Thyroid gland (tissue), 4 donors: Measurements from ENCODE around the gene OXA1L. TPM values are rescaled to one million over a fixed set of nuclear protein-coding genes. Genes with fewer than 3 reads are reported as not detected.

Experiments
- DNase-seq, 2 donors: peaks; one replicate each; pipeline ENCODE4 v3.0.0-alpha.2; 2019
- H3K27ac ChIP-seq, 3 donors: fragments of 200-600 bp; sonication (generic); 1 replicate in 2 of 3; 2 replicates in 1 of 3; pipeline ENCODE4 v1.5.1; 2016 to 2019; ENCODE audit warnings: mild to moderate bottlenecking in 1 of 3, moderate library complexity in 1 of 3
- H3K27me3 ChIP-seq: fragments of 200-600 bp; sonication (generic); one replicate; pipeline ENCODE4 v1.5.1; 2019
- H3K36me3 ChIP-seq, 2 donors: fragments of 200-600 bp; sonication (generic); one replicate each; pipeline ENCODE4 v1.5.1; 2016 to 2019
- H3K4me1 ChIP-seq, 2 donors: fragments of 200-600 bp; sonication (generic); one replicate each; pipeline ENCODE4 v1.5.1; 2017 to 2019
- H3K4me3 ChIP-seq, 3 donors: fragments of 200-600 bp; sonication (generic); replicated peaks in 1 of 3; 1 replicate in 2 of 3; 2 replicates in 1 of 3; pipeline ENCODE4 v1.5.1; 2016; ENCODE audit warnings: mild to moderate bottlenecking in 1 of 3
- H3K9me3 ChIP-seq: fragments of 200-600 bp; sonication (generic); one replicate; pipeline ENCODE4 v1.5.1; 2017
- CTCF ChIP-seq, 6 experiments: fragments of 200-600 bp in 3 of 6; fragments of 450-650 bp in 3 of 6; sonication (generic) in 3 of 6; IDR thresholded peaks; one replicate each; pipeline ENCODE4 v1.5.1; 2016 to 2019; ENCODE audit warnings: antibody characterized with exemption in 6 of 6, mild to moderate bottlenecking in 2 of 6, inconsistent platforms in 1 of 6, moderate library complexity in 1 of 6
- POLR2A ChIP-seq, 2 donors: fragments of 450-650 bp; IDR thresholded peaks; one replicate each; pipeline ENCODE4 v1.6.1; 2017; ENCODE audit warnings: antibody characterized with exemption in 2 of 2, mild to moderate bottlenecking in 2 of 2, moderate library complexity in 1 of 2
- WGBS, 2 donors: methylation state at CpG; one replicate each; pipeline ENCODE4 v1.1.5; 2017; 5-methylcytosine and 5-hydroxymethylcytosine counted together
- intact Hi-C: fragments of 100-400 bp; cut with DNase I; formaldehyde crosslinking; loops from one replicate; pipeline ENCODE4 v1.15.1; 2023
- total RNA-seq, 4 donors: library from RNA; depleted of rRNA; stranded (reverse); fragments of >200 nt; gene quantifications; one replicate each; pipeline ENCODE4 v1.2.3, GENCODE V29; 2016

Gene OXA1L
- total RNA-seq, 4 donors from 2014 or later: 104 to 131 (median 117) TPM

- intact Hi-C loops: no loop called here
- 66 to 72% methylated on average over 2 of the region's 2 CpGs for WGBS, 2 donors
- TF ChIP-seq POLR2A (IDR thresholded peaks at IDR 0.05) (peak in 1 of 2 donors; percentile 16), CTCF (IDR thresholded peaks at IDR 0.05) (no peak)
- peak; percentile 57 to 70 for DNase-seq
- Histone ChIP-seq H3K27ac (peak overlapping the region; percentile 53 to 68 (median 61)), H3K4me3 (no peak overlapping the region), H3K36me3 (no peaks in the 10 kb centered on the region), H3K27me3 (no peaks in the 10 kb centered on the region), H3K9me3 (no peaks in the 10 kb centered on the region), H3K4me1 (peaks cover 8 to 15% of the 10 kb centered on the region in 2 donors)
These were observed 13.7 kb downstream of the OXA1L start for GRCh38 chr14:22780105-22780679.

GRCh38 chr14:22780941-22781300, 14.4 kb downstream of the OXA1L start:
- no peaks in the 10 kb centered on the region for H3K9me3 ChIP-seq
- H3K4me3 ChIP-seq: no peak overlapping the region
- H3K27me3 ChIP-seq: no peaks in the 10 kb centered on the region
- no peaks in the 10 kb centered on the region for H3K36me3 ChIP-seq
- peak overlapping the region; percentile 53 to 68 (median 61) for H3K27ac ChIP-seq
- WGBS, 2 donors: 46 to 64% methylated on average over 5 of the region's 5 CpGs
- TF ChIP-seq CTCF (IDR thresholded peaks at IDR 0.05): no peak
- TF ChIP-seq POLR2A (IDR thresholded peaks at IDR 0.05): peak in 1 of 2 donors; percentile 9
- peaks cover 8 to 15% of the 10 kb centered on the region in 2 donors for H3K4me1 ChIP-seq
- DNase-seq: peak; percentile 57 to 62
- intact Hi-C loops: no loop called here

GRCh38 chr14:22781301-22781991, 15.0 kb downstream of the OXA1L start:
- intact Hi-C loops: no loop called here
- H3K27ac ChIP-seq: peak overlapping the region; percentile 53 to 68 (median 61)
- WGBS, 2 donors: 0% methylated on average over 1 of the region's 1 CpG

GRCh38 chr14:22786685-22787084, 20.2 kb downstream of the OXA1L start:
- Histone ChIP-seq H3K36me3 (no peaks in the 10 kb centered on the region), H3K4me1 (peaks cover 0 to under 1% of the 10 kb centered on the region in 2 donors), H3K9me3 (no peaks in the 10 kb centered on the region), H3K27me3 (no peaks in the 10 kb centered on the region), H3K27ac (no peak overlapping the region), H3K4me3 (no peak overlapping the region)
- 95 to 98% methylated on average over 4 of the region's 4 CpGs for WGBS, 2 donors
- intact Hi-C loops: no loop called here
- no peak for TF ChIP-seq CTCF (IDR thresholded peaks at IDR 0.05)
- no peak for TF ChIP-seq POLR2A (IDR thresholded peaks at IDR 0.05)
- DNase-seq: no peak

More at GRCh38 chr14:22781301-22781991, 15.0 kb downstream of the OXA1L start:
- no peak for TF ChIP-seq POLR2A (IDR thresholded peaks at IDR 0.05)
- no peak for TF ChIP-seq CTCF (IDR thresholded peaks at IDR 0.05)
- Histone ChIP-seq H3K36me3 (no peaks in the 10 kb centered on the region), H3K27me3 (no peaks in the 10 kb centered on the region), H3K4me1 (peaks cover 8 to 15% of the 10 kb centered on the region in 2 donors), H3K9me3 (no peaks in the 10 kb centered on the region), H3K4me3 (no peak overlapping the region)
- DNase-seq: no peak

GRCh38 chr14:22791301-22791700, 24.8 kb downstream of the OXA1L start:
- Histone ChIP-seq H3K4me3 (no peak overlapping the region), H3K36me3 (no peaks in the 10 kb centered on the region), H3K27ac (no peak overlapping the region), H3K9me3 (no peaks in the 10 kb centered on the region), H3K27me3 (no peaks in the 10 kb centered on the region), H3K4me1 (no peaks in the 10 kb centered on the region)
- intact Hi-C loops: no loop called here
- TF ChIP-seq CTCF (IDR thresholded peaks at IDR 0.05) (no peak), POLR2A (IDR thresholded peaks at IDR 0.05) (no peak)
- 76 to 87% methylated on average over 3 of the region's 3 CpGs for WGBS, 2 donors
- DNase-seq: no peak
